KOPT-K1 (cell line): ENCODE results near the gene ELMOD3.
"Not testable (repeated sequence)": the region's sequence is repeated elsewhere in the genome, so short reads cannot be mapped to it uniquely, and the experiment has no call there.

ENCODE experiments used
- H3K27ac ChIP-seq: fragments of 200-600 bp; sonication (generic); 2 replicates; pipeline ENCODE4 v1.5.1; 2016; ENCODE audit warnings: antibody characterized with exemption, mild to moderate bottlenecking, low read depth, low read length; ENCODE audit not compliant: poor library complexity, severe bottlenecking
- H3K36me3 ChIP-seq: fragments of 200-600 bp; sonication (generic); 2 replicates; pipeline ENCODE4 v1.5.1; 2017; ENCODE audit warnings: antibody characterized with exemption, mild to moderate bottlenecking, low read length, moderate library complexity; ENCODE audit not compliant: insufficient read depth
- H3K9me3 ChIP-seq: fragments of 200-600 bp; sonication (generic); 2 replicates; pipeline ENCODE4 v1.5.1; 2017; ENCODE audit warnings: antibody characterized with exemption, low read length, mild to moderate bottlenecking; ENCODE audit not compliant: insufficient read depth, poor library complexity, severe bottlenecking

Gene ELMOD3

DNA sequence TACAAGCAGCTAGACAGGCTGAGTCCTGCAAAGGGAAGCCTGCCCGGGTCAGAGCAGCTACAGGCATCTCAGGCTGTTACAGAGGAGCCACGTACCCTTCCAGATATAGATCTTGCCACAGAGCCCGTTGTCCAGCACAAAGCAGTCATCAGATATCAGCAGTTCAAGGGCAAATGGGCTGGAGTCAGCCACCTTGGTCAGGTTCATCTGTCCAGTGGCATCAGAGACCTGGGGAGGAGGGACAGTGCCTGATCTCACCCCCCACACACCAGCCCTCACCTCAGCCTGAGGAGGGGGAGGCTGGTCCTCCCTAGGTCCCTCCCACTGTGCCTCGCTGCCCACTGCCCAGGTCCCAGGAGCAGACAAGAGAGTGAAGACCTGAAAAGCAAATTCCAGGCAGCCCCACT lies 43.4 kb downstream of the ELMOD3 start:
- Histone ChIP-seq H3K9me3 (no peaks in the 10 kb centered on the region), H3K36me3 (peaks cover 87% of the 10 kb centered on the region), H3K27ac (no peak overlapping the region)

DNA sequence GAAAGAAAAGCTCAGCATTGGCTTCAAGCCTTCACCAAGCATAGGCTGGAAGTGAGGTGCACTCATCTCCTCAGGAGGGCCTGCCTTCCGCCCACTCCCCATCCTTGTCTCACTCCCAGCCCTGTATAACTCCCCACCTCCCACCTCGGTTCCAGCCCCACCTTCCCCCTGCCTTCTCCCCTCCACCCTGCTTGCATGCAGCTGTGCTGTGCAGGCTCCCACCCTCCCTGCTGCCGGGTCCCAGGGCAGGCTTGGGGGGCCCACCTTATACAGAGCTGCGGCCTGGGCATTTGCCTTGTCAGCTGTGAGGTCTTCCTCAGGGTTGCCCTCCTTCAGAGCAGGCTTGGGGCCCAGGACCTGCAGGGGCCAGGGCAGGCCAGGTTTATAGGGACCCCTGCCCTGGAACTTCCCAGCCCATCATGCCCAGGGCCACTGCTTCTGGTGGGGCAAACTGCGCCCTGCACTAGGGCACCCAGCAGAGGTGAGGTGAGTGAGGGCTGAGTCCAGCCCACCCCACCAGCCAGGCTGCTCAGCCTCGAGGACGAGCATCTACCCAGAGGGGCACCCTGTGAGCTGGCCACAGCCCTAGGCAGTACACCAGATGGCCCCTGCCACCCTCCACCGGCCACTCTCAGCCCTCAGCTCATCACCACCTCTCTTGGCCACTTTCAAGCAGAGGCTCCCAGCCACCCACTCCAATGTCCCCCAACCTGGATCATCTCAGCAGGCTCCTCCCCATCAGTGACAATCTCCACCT lies 44.0 kb downstream of the ELMOD3 start:
- no peak overlapping the region for H3K27ac ChIP-seq
- H3K9me3 ChIP-seq: peaks cover 3% of the 10 kb centered on the region
- H3K36me3 ChIP-seq: peaks cover 86% of the 10 kb centered on the region

DNA sequence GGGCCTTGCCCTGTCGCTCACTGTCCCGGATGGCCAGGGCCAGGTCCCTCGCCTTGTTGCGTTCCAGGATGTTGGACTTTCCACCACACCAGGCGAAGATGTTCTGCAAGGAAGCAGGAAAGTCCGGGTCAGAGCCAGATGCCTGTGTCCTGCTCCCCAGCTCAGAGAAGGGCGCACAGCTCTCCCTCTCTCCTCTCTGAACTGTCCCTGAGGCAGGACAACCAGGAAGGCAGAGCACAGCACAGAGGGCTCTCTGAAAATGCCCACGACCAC lies 44.5 kb downstream of the ELMOD3 start:
- Histone ChIP-seq H3K27ac (no peak overlapping the region), H3K36me3 (peaks cover 81% of the 10 kb centered on the region), H3K9me3 (peaks cover 8% of the 10 kb centered on the region)

DNA sequence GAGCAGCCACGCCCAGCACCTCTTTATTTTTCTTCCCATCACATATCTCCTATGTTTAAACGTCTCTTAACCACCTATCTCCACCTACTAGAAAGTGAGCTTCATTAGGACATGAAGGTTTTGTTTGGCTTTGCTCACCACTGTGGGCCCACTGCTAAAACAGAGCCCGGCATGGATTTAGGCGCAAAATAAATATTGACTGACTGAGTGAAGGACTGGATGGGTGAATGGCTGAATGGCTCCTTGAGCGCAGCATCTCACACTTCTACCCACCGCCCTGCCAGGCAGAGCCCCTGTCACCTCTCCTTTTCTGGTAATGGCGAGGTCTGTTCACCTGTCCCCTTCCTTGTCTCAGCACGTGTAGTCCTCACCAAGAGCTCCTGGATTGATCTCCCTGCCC lies 45.5 kb downstream of the ELMOD3 start:
- Histone ChIP-seq H3K36me3 (peaks cover 72% of the 10 kb centered on the region), H3K27ac (no peak overlapping the region), H3K9me3 (peaks cover 11% of the 10 kb centered on the region)

DNA sequence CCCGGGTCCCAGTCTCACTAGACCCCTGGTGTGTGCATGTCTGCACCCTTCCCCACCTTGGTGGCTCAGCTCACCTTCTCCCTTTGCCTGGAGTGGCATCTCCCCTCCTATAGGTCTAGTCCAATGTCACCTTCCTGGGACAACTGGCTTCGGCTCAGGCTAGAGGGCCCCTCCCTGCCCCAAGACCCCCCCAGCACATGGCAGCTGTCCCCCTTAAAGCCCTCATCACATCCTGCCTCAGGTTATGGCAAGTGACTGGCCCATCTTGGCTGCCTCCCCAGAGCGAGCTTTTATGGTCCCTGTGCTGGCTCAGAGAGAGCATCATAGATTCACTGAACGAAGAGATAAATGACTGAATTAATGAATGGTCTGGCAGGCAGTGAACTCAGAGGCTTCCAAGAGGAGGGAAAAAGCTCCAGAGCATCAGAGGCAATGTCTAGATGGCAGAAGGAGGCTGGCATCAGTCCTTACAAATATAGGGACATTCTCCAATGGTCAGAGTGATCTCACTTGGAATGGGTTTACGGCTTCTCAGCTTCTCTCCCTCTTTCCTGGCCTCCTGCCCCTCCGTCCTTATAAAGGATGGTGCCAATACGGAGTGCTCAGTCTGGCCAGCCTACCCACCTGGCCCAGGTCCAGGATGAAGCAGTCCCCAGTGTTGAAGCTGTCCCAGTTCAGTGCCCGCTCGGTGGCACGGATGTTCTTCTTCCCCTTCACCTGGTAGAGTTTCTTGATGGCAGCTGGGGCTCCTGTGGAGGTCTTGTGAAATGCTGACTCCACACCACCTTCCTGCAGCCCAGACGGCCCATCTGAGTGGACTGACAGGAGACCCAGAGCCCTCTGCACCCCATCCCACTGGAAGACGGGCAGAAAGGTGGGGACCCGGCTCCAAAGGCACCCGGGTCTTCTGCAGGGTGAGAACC lies 46.2 kb downstream of the ELMOD3 start:
- Histone ChIP-seq H3K9me3 (peaks cover 11% of the 10 kb centered on the region), H3K36me3 (peaks cover 64% of the 10 kb centered on the region), H3K27ac (no peak overlapping the region)

DNA sequence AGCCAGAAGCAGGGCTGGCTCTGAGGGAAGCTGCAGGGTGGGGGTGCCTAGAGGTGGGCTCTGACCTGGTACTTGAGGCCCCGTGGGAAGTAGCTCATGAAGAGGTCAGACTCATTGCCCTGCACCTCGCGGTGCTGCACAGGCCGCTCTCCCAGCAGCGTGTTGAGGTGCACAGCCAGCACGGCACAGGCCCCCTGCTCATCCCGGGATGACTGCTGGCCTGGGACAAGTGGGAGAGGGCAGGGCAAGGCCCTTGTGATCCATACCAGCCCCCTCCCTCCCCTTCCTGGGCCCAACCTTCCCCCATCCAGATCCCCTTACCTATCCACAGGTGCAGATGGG lies 46.9 kb downstream of the ELMOD3 start:
- no peak overlapping the region for H3K27ac ChIP-seq
- peaks cover 58% of the 10 kb centered on the region for H3K36me3 ChIP-seq
- H3K9me3 ChIP-seq: peaks cover 11% of the 10 kb centered on the region

DNA sequence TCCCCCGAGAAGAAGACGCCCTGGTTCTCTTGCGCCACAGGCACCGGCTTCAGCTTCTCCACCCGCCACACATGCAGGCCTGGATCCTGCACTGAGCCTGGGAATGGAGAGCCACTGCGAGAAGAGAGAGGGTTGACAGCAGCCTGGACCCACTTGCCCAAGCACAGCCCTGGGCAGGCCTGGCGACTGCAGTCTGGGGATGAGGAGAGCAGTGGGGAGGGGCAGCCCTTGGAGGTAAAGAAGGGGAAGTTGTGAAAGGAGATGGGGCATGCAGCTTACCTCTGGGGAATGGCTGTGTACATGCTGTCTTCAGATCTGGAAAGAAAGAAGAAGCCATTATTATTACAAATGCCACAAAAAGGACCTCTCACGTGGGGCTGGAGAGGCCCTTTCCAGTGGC lies 47.3 kb downstream of the ELMOD3 start:
- Histone ChIP-seq H3K36me3 (peaks cover 54% of the 10 kb centered on the region), H3K9me3 (peaks cover 11% of the 10 kb centered on the region), H3K27ac (no peak overlapping the region)

DNA sequence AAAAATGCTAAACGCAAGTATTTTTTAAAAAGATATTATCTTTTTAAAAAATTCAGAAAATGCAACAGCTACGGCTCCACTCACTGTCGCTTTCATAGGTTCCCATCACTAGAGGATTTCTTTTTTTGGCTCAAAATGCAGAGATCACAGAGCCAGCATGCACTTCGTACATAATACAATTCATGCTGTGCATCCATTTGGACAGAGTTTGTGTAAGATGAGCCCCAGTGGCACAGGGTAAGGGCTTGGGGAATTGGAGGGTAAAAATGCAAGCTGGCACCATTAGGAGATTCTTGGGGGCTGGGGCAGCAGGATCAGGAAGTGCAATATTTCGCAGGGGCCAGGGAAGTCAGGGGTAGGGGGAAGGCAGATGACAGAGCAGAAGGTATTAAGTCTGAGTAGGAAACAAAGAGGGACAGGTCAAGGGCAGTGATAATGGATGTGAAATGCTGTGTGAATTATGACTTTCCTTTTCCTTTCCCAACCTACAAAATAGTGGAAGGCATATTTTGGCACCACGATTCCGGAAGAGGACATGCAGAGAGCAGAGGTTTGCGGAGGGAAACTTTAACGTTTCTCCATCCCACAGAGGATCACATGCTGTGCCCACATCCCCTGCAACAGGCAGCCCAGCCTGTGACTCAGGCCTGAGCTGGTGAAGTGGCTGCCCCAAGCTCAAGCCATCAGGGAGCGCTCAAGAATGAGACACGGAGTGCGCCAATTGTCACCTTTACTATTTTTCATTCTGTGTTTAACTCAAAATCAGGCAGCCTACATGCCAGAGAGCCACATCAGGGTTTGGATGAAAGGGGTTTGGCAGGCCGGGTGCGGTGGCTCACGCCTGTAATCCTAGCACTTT lies 50.9 kb downstream of the ELMOD3 start:
- peaks cover 11% of the 10 kb centered on the region for H3K9me3 ChIP-seq
- peak overlapping the region; percentile 97 for H3K27ac ChIP-seq
- peaks cover 18% of the 10 kb centered on the region; the same call in 1 of the 2 replicates for H3K36me3 ChIP-seq

DNA sequence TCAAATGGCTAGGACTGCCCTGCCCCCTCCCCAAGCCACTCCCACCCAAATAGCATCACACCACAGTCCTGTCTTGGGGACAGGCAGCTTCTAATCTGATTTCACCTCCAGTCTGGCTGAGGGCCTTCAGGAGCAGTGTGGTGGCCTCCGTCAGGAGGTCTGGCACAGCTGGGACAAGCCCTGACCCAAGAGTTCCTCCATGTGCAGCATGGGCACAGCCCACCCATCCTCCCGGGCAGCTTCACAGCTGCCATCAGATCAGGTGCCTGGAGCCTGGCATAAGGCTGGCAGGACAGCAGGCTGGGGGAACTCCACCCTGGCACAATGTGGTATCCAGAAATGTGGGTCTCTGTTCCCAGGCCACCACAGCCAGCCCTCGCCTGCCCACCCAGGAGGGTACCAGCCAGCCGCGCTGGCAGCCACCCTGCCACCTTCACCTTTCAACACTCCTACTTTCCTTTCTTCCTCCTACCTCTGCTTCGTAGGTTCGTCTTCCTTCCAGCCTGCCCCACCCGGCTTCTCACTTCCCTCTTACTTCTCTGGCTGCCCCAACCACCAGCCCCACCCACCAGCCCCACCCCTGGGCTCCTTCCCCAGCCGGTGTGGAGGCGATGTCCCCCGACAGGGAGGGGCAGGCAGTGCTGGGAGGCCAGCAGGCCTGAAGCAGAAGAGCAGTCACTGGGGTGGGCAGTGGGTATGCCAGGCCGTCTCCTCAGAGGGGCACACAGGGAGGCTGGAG lies 55.4 kb downstream of the ELMOD3 start, which contains the start of gene CAPG:
Gene CAPG, minus strand, starts transcription at position 522 of the 739 bp plus-strand sequence. CDS start 8,221 bp downstream, outside the sequence.
- no peaks in the 10 kb centered on the region for H3K9me3 ChIP-seq
- peak within 1 kb of the TSS; percentile 97 for H3K27ac ChIP-seq
- H3K36me3 ChIP-seq: no peaks in the 10 kb centered on the region

DNA sequence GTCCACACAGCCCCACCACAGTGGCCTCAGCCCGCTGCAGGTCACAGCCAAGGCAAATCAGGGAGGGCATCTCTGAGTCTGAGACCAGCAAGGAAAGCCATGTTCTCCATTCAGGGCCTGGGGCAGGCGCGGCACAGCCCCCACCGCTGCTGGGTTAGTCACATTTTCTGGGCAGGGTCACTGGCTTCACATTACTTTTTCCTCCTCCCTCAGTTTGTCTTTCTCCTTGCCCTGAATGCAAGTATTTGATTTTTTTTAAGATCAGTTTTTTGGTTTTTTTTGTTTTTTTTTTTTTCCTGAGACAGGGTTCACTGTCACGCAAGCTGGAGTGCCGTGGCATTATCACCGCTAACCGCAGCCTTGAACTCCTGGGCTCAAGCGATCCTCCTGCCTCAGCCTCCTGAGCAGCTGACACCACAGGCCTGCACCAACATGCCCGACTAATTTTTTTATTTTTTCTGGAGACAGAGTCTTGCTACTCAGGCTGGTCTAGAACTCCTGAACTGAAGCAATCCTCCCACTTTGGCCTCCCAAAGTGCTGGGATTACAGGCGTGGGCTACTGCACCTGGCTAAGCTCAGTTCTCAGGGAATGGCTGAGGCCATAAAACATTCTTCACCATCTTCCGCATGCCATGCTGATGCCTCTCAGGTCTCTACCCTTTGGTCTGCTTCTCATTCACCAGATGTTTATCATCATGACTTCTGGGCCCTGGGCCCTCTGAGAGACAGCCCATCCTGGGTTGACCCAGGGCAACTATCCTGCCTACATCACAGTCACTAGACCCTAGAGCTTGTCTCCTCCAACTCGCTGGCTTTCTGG lies 56.2 kb downstream of the ELMOD3 start:
- H3K27ac ChIP-seq: peak overlapping the region; percentile 97
- no peaks in the 10 kb centered on the region for H3K36me3 ChIP-seq
- no peaks in the 10 kb centered on the region for H3K9me3 ChIP-seq

DNA sequence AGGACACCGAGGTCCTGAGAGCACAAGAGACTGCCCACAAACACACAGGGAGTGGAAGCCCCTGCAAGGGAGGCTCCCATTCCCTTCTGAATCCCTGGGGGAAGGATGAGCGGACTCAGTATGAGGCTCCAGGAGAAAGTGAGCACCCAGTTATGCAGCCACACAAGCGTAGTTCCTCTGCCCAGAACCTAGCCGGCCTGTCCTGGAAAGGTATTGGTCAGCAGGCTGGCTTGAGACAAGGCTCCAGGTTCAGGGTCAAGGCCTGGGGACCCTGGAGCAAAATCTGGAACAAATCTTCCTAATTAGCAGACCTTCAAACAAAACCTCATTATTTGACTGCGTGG lies 56.8 kb downstream of the ELMOD3 start:
- peak overlapping the region; percentile 97 for H3K27ac ChIP-seq
- H3K9me3 ChIP-seq: no peaks in the 10 kb centered on the region
- H3K36me3 ChIP-seq: no peaks in the 10 kb centered on the region

DNA sequence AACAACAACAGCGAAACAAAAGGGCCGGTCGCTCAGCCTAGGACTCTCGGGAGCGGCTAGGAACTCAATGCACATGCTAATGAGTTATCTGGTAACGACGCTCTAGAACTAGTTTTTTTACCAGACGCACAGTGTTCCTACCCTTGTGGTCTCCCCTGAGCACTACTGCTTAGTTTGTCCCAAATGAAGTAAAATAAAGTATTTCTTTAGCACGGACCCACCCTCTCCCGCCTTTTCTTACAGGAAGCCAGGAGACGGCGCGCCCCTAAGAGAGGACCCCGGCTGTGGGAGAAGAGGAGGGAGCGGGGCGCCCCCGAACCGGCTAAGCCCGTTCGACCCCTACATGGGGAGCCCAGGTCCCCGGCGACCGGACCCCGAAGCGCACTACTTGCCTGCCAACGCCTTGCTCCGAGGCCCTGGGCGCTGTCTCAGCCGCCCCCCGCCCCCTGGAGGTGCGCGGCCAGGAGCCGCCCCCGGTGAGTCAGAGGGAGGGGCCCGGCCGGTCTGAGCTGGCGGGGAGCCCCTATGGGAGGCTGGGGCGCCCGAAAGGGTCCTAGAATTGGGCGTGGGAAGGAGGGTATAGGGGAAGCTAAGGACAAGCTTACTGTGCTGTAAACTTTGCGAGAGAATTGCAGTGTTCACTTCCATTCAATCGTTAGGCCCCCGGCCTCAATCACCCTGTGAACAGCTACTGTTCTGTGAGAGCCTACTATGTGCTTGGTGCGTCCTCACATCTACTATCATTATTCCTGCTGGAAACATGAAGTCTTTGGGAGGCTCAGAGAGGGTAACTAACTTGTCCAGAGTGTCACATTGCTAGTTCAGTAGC lies 59.2 kb downstream of the ELMOD3 start:
- Histone ChIP-seq H3K9me3 (no peaks in the 10 kb centered on the region), H3K27ac (no peak overlapping the region)

DNA sequence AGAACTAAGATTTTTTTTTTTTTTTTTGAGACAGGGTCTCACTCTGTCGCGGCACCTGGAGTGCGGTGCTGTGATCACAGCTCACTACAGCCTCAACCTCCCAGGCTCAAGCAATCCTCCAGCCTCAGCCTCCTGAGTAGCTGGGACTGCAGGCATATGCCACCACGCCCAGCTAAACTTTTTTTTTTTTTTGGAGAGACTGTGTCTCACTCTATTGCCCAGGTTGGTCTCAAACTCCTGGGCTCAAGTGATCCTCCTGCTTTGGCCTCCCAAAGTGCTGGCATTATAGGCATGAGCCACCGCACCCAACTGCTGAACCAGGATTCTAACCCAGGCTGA lies 59.8 kb downstream of the ELMOD3 start:
- H3K36me3 ChIP-seq, H3K27ac ChIP-seq, H3K9me3 ChIP-seq: not testable (repeated sequence)

More for the DNA sequence above, 59.2 kb downstream of the ELMOD3 start:
- no peaks in the 10 kb centered on the region for H3K36me3 ChIP-seq
